Nephron progenitor cell (in vitro differentiated cells): Measurements from ENCODE around the gene IFT27.

Experiments
- DNase-seq: peaks from one replicate; pipeline ENCODE4 v3.0.0; 2021
- H3K27ac Mint-ChIP-seq: 2 replicates; pipeline ENCODE4 v1.8.0; 2021; ENCODE audit warnings: mild to moderate bottlenecking, moderate library complexity, mixed read lengths
- H3K27me3 Mint-ChIP-seq: 2 replicates; pipeline ENCODE4 v1.8.0; 2021; ENCODE audit warnings: mild to moderate bottlenecking, low read depth, mixed read lengths; ENCODE audit not compliant: poor library complexity
- H3K36me3 Mint-ChIP-seq: 2 replicates; pipeline ENCODE4 v1.8.0; 2021; ENCODE audit warnings: low read depth, mixed read lengths
- H3K4me1 Mint-ChIP-seq: 2 replicates; pipeline ENCODE4 v1.8.0; 2021; ENCODE audit warnings: mixed read lengths
- H3K4me3 Mint-ChIP-seq: 2 replicates; pipeline ENCODE4 v1.8.0; 2021; ENCODE audit warnings: mild to moderate bottlenecking, moderate library complexity, mixed read lengths
- H3K9me3 Mint-ChIP-seq: 2 replicates; pipeline ENCODE4 v1.8.0; 2021; ENCODE audit warnings: mild to moderate bottlenecking, moderate library complexity, mixed read lengths
- TF ChIP-seq, protein P1 (sequence below): fragments of 200-600 bp; sonication (generic); IDR thresholded peaks from 2 replicates; pipeline ENCODE4 v1.5.0; 2021; ENCODE audit warnings: antibody characterized with exemption

IFT27 gene

DNA sequence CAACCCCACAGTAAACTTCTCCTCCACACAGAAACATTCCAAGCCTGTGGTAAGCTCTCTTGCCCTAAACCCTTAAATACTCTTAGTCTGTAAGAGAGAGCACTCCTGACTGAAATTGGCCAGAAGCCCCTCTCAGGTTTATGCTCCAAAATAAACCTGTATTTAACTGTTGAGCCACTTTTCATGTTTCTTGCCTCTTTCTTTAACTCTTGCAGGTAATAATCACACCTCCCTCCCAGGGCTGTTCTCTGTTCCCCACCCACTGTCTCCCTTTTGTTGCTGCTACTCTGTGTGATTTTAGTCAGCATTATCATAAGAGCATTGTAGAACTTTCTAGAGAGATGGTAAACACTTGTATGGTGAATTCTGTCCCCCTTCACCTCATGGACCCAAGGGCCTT lies 2.1 kb upstream of the IFT27 start:
- Mint-ChIP-seq H3K4me3 (no peak overlapping the region), H3K27me3 (peaks cover 49% of the 10 kb centered on the region), H3K27ac (no peak overlapping the region), H3K9me3 (peaks cover 32% of the 10 kb centered on the region), H3K4me1 (peaks cover 32% of the 10 kb centered on the region), H3K36me3 (peaks cover 16% of the 10 kb centered on the region)
- TF ChIP-seq, protein P1, sequence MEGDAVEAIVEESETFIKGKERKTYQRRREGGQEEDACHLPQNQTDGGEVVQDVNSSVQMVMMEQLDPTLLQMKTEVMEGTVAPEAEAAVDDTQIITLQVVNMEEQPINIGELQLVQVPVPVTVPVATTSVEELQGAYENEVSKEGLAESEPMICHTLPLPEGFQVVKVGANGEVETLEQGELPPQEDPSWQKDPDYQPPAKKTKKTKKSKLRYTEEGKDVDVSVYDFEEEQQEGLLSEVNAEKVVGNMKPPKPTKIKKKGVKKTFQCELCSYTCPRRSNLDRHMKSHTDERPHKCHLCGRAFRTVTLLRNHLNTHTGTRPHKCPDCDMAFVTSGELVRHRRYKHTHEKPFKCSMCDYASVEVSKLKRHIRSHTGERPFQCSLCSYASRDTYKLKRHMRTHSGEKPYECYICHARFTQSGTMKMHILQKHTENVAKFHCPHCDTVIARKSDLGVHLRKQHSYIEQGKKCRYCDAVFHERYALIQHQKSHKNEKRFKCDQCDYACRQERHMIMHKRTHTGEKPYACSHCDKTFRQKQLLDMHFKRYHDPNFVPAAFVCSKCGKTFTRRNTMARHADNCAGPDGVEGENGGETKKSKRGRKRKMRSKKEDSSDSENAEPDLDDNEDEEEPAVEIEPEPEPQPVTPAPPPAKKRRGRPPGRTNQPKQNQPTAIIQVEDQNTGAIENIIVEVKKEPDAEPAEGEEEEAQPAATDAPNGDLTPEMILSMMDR = no peak
- DNase-seq = no peak

DNA sequence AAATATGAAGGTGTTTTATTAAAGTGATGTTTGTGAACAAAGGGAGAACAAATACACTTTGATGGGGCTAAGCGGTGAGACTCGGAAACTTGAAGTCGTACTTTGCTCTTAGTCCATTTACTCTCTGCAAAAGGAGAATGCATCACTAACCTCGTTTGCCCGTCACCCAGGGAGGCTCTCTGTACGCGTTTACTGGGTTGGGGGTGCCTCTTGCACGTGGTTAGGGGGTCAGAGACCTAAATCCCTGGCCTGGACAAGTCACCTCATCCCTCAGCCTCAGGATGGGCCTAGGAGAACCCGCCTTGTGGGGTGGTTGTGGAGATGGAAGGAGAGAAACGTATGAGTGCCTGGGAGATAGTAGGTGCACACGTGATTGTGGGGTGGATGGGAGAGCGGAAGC lies 803 bp upstream of the IFT27 start:
- peaks cover 31% of the 10 kb centered on the region for H3K4me1 Mint-ChIP-seq
- peaks cover 20% of the 10 kb centered on the region for H3K36me3 Mint-ChIP-seq
- peaks cover 36% of the 10 kb centered on the region for H3K27me3 Mint-ChIP-seq
- no peak overlapping the region for H3K27ac Mint-ChIP-seq
- DNase-seq = no peak
- H3K9me3 Mint-ChIP-seq = peaks cover 32% of the 10 kb centered on the region
- peak overlapping the region; percentile 91 for H3K4me3 Mint-ChIP-seq
- TF ChIP-seq, protein P1 = no peak

DNA sequence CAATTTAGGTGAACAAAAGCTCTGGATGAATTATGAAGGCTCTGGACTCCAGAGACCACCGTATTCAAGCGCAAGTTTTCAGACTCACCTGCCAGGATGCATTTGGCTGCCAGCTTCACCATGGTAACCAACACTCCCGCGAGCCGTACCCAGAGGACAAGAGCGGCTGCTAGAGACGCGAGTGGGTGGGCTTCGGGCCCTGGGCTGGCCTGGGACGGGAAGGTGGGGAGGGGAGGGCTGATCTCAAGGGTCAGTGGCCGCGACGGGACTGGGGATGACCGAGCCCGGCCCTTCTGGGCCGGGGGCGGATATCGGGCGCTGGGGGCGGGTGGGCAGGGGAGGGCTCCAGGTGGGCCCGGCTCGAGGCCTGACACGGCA lies 344 bp downstream of the IFT27 start:
- Mint-ChIP-seq H3K27ac (no peak overlapping the region), H3K9me3 (peaks cover 32% of the 10 kb centered on the region), H3K36me3 (peaks cover 25% of the 10 kb centered on the region), H3K4me3 (peak overlapping the region; percentile 91), H3K27me3 (peaks cover 31% of the 10 kb centered on the region), H3K4me1 (peaks cover 42% of the 10 kb centered on the region)
- DNase-seq = peak; percentile 53
- TF ChIP-seq, protein P1 = no peak

DNA sequence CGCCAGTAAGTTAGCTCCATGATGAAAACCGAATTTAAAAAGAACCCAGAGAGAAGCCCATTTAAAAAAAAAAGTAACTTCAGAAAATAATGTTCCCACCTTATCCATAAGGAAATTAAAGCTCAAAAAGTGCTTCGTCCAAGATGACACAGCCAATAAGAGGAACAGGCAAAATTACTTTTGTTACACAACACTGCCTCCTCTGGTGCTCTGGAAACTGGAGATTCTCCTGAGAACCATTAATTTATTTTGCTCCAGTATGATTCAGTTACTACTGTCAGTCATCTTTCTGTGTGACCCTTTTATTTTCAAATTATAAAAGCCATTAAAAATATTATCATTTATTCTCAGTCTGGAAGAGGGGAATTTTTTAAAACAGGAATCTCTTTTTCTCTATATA lies 2.0 kb downstream of the IFT27 start:
- Mint-ChIP-seq H3K9me3 (peaks cover 27% of the 10 kb centered on the region), H3K4me3 (peak overlapping the region; percentile 47), H3K27me3 (peaks cover 25% of the 10 kb centered on the region), H3K4me1 (peaks cover 52% of the 10 kb centered on the region), H3K36me3 (peaks cover 31% of the 10 kb centered on the region), H3K27ac (no peak overlapping the region)
- DNase-seq = no peak
- TF ChIP-seq, protein P1 = peak; percentile 26

DNA sequence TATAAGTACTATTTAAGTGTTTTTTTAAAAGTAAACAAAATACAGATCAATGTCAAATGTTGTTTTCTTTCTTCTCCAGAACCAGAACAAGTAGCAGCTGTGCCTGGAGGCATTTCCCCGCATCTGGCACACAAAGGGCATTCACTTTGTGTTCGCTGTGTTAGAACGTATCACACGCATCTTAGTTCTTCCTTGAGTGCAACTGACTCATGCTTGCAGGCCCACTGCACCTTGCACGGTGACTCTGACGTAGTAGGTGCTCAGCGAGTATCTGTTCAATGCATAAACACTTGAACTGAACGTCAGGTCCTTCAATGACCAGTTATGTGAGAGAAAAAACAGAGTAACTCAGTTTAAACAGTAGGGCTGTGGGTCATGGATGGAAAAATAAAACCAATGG lies 3.5 kb downstream of the IFT27 start:
- no peak overlapping the region for H3K4me3 Mint-ChIP-seq
- H3K27ac Mint-ChIP-seq = no peak overlapping the region
- TF ChIP-seq, protein P1 = no peak
- peaks cover 12% of the 10 kb centered on the region for H3K9me3 Mint-ChIP-seq
- DNase-seq = no peak
- H3K4me1 Mint-ChIP-seq = peaks cover 52% of the 10 kb centered on the region
- peaks cover 30% of the 10 kb centered on the region for H3K36me3 Mint-ChIP-seq
- H3K27me3 Mint-ChIP-seq = peaks cover 10% of the 10 kb centered on the region

DNA sequence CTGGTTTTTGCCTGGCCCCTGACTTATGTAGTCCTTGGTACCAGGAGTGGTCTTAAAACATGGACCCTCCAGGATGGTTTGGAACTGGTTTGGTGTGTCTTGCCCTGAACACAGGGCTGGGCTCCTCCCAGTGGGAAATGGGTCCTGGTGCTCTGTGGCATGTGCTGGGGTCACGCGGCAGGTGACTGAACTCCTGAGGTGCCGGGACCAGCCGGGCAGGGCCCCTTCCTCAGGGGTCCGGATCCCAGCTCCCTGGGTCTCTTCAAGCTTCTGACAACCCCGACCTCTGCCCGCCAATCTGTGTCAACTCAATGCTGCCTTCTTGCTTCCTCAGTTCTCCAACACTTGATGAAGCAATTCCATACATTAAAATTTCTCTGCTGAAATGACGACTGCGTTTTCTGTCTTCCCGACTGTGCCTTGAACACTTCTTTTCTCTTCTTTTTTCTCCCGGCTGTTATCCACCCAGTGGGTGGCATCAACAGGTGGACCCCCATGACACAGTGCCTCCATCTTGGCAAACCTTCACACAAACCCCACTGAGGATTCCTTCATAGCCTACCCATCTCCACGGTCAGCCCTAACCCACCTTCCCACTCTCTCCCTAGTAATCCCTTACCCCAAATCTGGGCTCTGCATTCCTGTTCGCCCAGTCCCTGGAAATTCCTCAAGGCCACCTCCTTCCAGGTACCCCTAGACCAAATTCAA lies 4.4 kb downstream of the IFT27 start:
- Mint-ChIP-seq H3K4me1 (peaks cover 48% of the 10 kb centered on the region), H3K4me3 (no peak overlapping the region), H3K36me3 (peaks cover 34% of the 10 kb centered on the region), H3K9me3 (peaks cover 3% of the 10 kb centered on the region), H3K27ac (peak overlapping the region; percentile 4), H3K27me3 (peaks cover 3% of the 10 kb centered on the region)
- no peak for DNase-seq
- TF ChIP-seq, protein P1 = no peak
